ES-I3 (cell line): ENCODE data around the gene MACIR.
A peak's percentile ranks its signal among the peaks of the same experiment; 100 is the strongest.

Experiments
- H3K36me3 ChIP-seq: 2 replicates; pipeline ENCODE4 v1.6.1; 2013; ENCODE audit warnings: mild to moderate bottlenecking, low read length, control low read depth, moderate library complexity; ENCODE audit not compliant: insufficient read depth
- H3K4me1 ChIP-seq: 2 replicates; pipeline ENCODE4 v1.6.1; 2013; ENCODE audit warnings: mild to moderate bottlenecking, control low read depth, low read length; ENCODE audit not compliant: insufficient read depth
- H3K9ac ChIP-seq: 2 replicates; pipeline ENCODE4 v1.6.1; 2013; ENCODE audit warnings: low read depth, mild to moderate bottlenecking, low read length, moderate library complexity
- H3K9me3 ChIP-seq: 2 replicates; pipeline ENCODE4 v1.6.1; 2013; ENCODE audit warnings: mild to moderate bottlenecking, low read length, moderate library complexity; ENCODE audit not compliant: control insufficient read depth, insufficient read depth

The MACIR gene

DNA sequence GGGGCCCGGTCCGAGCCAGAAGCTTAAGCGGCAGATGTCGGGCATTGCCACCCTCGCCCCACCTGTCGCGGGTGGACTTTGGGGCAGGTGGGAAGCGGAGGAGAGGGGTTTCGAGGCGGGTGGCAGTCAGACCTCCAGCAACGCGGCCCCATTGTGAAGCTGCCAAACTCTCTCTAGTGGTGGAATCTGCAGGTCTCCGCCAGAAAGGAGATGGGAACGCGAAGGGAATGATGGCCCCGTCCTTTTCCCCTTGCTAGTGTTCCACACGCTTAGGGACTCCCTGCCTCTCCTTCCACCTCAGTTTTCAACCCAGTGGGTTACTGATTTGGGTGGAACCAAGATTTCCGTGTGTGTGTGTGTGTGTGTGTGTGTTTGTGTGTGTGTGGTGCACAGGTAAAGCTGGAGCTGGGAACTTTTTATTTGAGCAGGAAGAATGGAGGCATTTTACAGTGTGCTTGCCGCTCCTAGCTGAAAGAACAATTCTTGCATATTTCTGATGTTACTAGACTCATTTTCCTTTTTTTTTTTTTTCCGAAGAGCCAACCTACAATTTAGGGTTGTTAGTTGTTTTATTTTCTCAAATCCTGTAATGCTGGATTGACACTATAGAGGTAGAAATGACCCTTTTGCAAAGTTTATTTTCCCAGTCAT lies 1.3 kb downstream of the MACIR start:
- H3K4me1 ChIP-seq: peaks cover 7% of the 10 kb centered on the region
- H3K36me3 ChIP-seq: no peaks in the 10 kb centered on the region
- H3K9me3 ChIP-seq: no peaks in the 10 kb centered on the region
- peak overlapping the region; percentile 76 for H3K9ac ChIP-seq

- Histone ChIP-seq H3K9me3 (no peaks in the 10 kb centered on the region), H3K36me3 (no peaks in the 10 kb centered on the region), H3K4me1 (peaks cover 10% of the 10 kb centered on the region), H3K9ac (no peak overlapping the region)
Measured at GRCh38 chr5:103260951-103261350, 2.4 kb downstream of the MACIR start.

- no peak overlapping the region for H3K9ac ChIP-seq
- no peaks in the 10 kb centered on the region for H3K9me3 ChIP-seq
- no peaks in the 10 kb centered on the region for H3K36me3 ChIP-seq
- peaks cover 10% of the 10 kb centered on the region for H3K4me1 ChIP-seq
Measured at GRCh38 chr5:103262422-103262871, 3.9 kb downstream of the MACIR start.

- Histone ChIP-seq H3K4me1 (peaks cover 10% of the 10 kb centered on the region), H3K9ac (no peak overlapping the region), H3K9me3 (no peaks in the 10 kb centered on the region), H3K36me3 (no peaks in the 10 kb centered on the region)
Measured at GRCh38 chr5:103263054-103263453, 4.5 kb downstream of the MACIR start.

DNA sequence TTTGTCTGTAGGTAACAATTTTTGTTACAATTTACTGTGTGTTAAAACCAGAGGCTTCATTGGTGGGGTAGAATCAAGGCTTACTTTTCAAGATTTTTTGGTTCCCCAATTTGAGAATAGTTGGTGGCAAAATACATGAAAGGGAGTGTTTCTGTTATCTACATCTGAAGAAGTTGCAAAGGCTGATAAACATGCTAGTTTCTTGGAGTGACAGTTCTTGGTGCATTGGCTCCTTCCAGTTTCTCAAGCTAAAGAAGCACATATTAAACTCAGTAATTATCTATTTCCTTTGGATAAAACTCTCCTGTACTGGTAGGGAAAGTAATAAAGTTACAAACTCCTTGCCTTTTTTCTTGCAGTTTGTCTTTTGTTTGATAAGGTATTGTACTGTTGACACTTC lies 5.9 kb downstream of the MACIR start:
- no peak overlapping the region for H3K9ac ChIP-seq
- no peaks in the 10 kb centered on the region for H3K36me3 ChIP-seq
- H3K9me3 ChIP-seq: no peaks in the 10 kb centered on the region
- H3K4me1 ChIP-seq: peaks cover 10% of the 10 kb centered on the region

GRCh38 chr5:103270581-103270980 lies 12.0 kb downstream of the MACIR start:
- Histone ChIP-seq H3K4me1 (peaks cover 8% of the 10 kb centered on the region), H3K36me3 (no peaks in the 10 kb centered on the region), H3K9me3 (no peaks in the 10 kb centered on the region), H3K9ac (no peak overlapping the region)

GRCh38 chr5:103271570-103272289 lies 13.2 kb downstream of the MACIR start:
- Histone ChIP-seq H3K9ac (no peak overlapping the region), H3K36me3 (no peaks in the 10 kb centered on the region), H3K9me3 (no peaks in the 10 kb centered on the region), H3K4me1 (peaks cover 8% of the 10 kb centered on the region)

DNA sequence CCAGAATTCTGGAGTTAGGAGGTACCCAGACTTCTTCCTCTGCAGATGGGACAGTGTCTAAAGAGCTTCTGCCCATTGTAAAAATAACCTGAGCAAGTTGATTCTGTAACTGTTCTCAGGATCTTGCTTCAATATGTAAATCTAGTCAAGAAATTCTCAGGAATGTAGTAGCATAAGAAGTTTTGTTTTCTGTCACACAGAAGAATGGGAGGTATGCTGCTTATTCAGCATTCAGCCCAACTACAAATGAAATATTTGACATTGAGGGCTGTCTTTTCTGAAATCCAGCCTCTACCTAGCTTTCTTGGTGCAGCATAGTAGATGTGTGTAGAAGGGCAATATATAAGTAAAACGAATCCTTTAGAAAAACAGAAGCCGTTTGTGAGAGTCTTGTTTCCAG lies 13.8 kb downstream of the MACIR start:
- Histone ChIP-seq H3K9me3 (no peaks in the 10 kb centered on the region), H3K9ac (no peak overlapping the region), H3K36me3 (no peaks in the 10 kb centered on the region), H3K4me1 (peaks cover 8% of the 10 kb centered on the region)

DNA sequence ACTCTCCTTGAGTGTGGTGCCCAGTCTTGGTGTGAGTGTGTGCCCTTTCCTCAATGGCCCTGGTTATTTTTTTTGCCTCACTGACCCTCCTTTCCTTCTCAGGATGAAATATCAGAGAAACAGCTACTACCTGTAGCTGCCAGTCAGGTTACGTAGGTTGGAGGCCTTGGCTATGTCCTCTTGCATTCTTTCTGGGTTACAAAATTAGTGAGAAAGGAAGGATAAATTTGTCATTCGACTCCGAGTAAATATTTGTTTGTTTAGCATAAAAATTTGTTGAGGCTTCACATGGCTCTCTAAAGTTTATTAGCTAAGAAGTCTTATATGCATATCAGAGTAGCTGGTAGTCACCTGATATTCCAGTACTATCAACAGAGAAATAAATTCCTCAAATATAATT lies 15.4 kb downstream of the MACIR start:
- Histone ChIP-seq H3K4me1 (peaks cover 8% of the 10 kb centered on the region), H3K36me3 (no peaks in the 10 kb centered on the region), H3K9me3 (no peaks in the 10 kb centered on the region), H3K9ac (no peak overlapping the region)

DNA sequence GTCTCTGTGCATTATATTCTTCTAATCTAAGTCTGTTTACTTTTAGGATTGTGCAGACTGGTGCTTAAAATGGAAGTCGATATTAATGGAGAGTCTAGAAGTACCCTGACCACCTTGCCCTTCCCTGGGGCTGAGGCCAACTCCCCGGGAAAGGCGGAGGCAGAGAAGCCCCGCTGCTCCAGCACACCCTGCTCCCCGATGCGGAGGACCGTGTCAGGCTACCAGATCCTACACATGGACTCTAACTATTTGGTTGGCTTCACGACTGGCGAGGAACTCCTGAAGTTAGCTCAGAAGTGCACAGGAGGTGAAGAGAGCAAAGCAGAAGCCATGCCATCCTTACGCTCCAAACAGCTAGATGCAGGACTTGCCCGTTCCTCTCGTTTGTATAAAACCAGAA lies 17.3 kb downstream of the MACIR start:
- H3K9ac ChIP-seq: no peak overlapping the region
- H3K4me1 ChIP-seq: peaks cover 8% of the 10 kb centered on the region
- no peaks in the 10 kb centered on the region for H3K36me3 ChIP-seq
- H3K9me3 ChIP-seq: no peaks in the 10 kb centered on the region

DNA sequence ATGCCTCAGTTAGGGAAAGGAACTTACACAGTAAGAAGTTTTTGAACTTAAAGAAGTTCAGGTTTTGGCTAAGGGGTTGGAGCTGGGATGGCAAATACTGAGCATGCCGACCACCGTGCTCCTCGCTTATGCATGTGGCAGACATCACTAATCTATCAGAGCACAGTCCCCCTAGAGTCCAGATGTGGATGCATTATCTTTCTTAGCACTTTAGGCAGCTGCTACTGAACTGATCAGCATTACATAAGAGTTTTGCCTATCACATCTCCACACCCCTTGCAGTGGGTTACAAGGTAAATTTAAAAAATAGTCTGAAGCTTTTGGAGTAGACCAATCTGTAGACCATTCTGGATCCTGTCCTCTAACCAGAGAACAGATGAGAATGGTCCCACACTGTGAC lies 22.4 kb downstream of the MACIR start:
- no peaks in the 10 kb centered on the region for H3K36me3 ChIP-seq
- no peak overlapping the region for H3K9ac ChIP-seq
- H3K9me3 ChIP-seq: no peaks in the 10 kb centered on the region
- no peaks in the 10 kb centered on the region for H3K4me1 ChIP-seq

DNA sequence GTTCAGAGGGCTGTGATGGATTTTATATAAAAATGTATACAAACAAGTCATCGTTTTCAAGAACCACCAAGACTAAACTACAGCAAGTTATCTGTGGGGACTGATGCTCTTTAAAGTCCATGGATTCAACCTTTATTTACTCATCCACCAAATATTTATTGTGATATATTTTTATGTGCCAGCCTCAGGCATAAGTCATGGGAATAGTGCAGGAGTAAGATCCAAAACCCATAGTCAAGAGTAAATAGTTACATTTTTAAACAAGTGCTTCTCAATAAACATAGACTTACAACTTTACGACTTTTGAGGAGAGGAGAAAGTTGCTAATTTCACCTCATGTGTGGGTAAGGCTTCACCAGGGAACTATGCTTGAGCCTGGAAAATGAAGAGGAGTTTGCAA lies 24.6 kb downstream of the MACIR start:
- Histone ChIP-seq H3K9me3 (no peaks in the 10 kb centered on the region), H3K9ac (no peak overlapping the region), H3K36me3 (no peaks in the 10 kb centered on the region), H3K4me1 (no peaks in the 10 kb centered on the region)

DNA sequence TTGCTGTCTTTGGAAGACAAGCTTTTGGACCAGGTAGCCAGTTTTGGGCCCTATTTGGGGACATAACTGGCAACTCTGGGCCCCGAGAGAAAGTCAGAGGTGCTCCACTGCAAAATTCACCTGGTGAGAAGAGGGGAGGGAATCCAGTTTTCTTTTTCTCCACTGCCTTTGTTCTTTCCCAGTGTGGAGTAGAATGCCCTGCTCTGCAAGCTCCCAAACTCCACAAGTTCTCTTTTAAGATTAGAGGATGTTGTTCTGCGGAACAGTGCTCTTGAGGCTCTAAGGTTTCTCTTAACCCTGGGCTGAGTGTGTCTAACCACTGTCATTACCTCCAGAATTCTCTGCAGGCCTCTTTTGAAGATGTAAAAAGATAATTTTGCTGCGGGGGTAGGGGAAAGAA lies 25.3 kb downstream of the MACIR start:
- H3K9ac ChIP-seq: no peak overlapping the region
- H3K4me1 ChIP-seq: no peaks in the 10 kb centered on the region
- H3K36me3 ChIP-seq: no peaks in the 10 kb centered on the region
- no peaks in the 10 kb centered on the region for H3K9me3 ChIP-seq

DNA sequence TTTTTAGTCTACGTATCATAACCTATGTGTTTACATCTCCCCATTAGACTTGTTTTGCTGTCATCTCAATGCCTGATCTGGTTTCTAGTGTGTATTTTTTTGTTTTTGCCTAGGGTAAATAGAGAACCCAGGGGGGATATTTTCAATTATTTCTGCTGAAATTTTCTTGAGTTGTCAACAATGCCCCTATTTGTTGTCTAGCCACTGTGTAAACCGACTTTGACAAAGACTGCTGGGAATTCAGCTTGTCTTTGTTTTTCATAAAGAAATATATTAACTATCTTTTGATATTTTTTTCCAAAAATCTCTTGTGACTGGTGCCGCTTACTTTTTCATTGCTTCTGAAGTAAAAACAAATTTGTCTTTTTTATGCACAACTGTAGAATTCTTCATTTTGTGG lies 28.1 kb downstream of the MACIR start:
- Histone ChIP-seq H3K9me3 (no peaks in the 10 kb centered on the region), H3K9ac (no peak overlapping the region), H3K4me1 (no peaks in the 10 kb centered on the region), H3K36me3 (no peaks in the 10 kb centered on the region)

DNA sequence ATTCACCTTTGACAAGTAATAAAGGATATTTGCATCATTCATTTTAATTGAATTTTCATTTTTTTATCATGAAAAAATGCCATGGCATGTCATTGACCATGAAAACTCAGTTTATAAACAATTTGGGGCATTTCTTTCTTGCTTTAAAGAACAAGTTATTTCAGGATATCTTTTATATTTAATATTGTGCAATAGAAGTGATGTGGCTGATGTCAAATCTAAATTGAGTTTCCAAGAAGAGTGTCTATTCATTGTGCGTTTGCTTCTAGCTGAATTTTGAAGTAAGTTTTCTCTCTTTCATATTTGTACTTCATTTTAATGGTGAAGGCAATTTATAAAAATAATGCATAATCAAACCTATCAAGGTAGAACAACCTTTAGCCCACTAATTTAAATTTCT lies 30.5 kb downstream of the MACIR start:
- H3K9ac ChIP-seq: no peak overlapping the region
- H3K9me3 ChIP-seq: no peaks in the 10 kb centered on the region
- H3K36me3 ChIP-seq: no peaks in the 10 kb centered on the region
- H3K4me1 ChIP-seq: no peaks in the 10 kb centered on the region
